GM19467 (cell line): Measurements from ENCODE around the gene TRA2A.
"Not testable (repeated sequence)": the region's sequence is repeated elsewhere in the genome, so short reads cannot be mapped to it uniquely, and the experiment has no call there.

ENCODE experiments used
- ATAC-seq: cut with Tn5 transposase; IDR thresholded peaks from one replicate; pipeline ENCODE4 v1.9.1; 2021; ENCODE audit warnings: mild to moderate bottlenecking, moderate library complexity; ENCODE audit not compliant: unreplicated experiment

TRA2A gene

GRCh38 chr7:23531794-23532489 lies at the start of gene TRA2A:
TRA2A (minus strand) TSS chr7:23531981; CDS start chr7:23531824, 157 bp downstream.
- peak; percentile 94 for ATAC-seq

- ATAC-seq = peak; percentile 75
Measured at GRCh38 chr7:23570592-23571200, 38.9 kb upstream of the TRA2A start.

- ATAC-seq = no peak
Measured at GRCh38 chr7:23558303-23558702, 26.5 kb upstream of the TRA2A start.

- ATAC-seq = no peak
Measured at GRCh38 chr7:23547662-23548061, 15.9 kb upstream of the TRA2A start.

- ATAC-seq = peak; percentile 65
Measured at GRCh38 chr7:23546897-23547572, 15.3 kb upstream of the TRA2A start.

- ATAC-seq = no peak
Measured at GRCh38 chr7:23545493-23545892, 13.7 kb upstream of the TRA2A start.

GRCh38 chr7:23544913-23545354 lies 13.2 kb upstream of the TRA2A start:
- ATAC-seq = peak; percentile 57

- ATAC-seq = no peak
Measured at GRCh38 chr7:23542752-23543151, 11.0 kb upstream of the TRA2A start.

GRCh38 chr7:23539494-23539907 lies 7.7 kb upstream of the TRA2A start:
- peak; percentile 52 for ATAC-seq

GRCh38 chr7:23538301-23538700 lies 6.5 kb upstream of the TRA2A start:
- no peak for ATAC-seq

GRCh38 chr7:23533238-23533604 lies 1.4 kb upstream of the TRA2A start:
- ATAC-seq = no peak

GRCh38 chr7:23532490-23533237 lies 883 bp upstream of the TRA2A start:
- no peak for ATAC-seq

GRCh38 chr7:23531050-23531793 lies 559 bp downstream of the TRA2A start:
- peak; percentile 16 for ATAC-seq

GRCh38 chr7:23530405-23530804 lies 1.4 kb downstream of the TRA2A start:
- no peak for ATAC-seq

- no peak for ATAC-seq
Measured at GRCh38 chr7:23529262-23529859, 2.4 kb downstream of the TRA2A start.

GRCh38 chr7:23525611-23526010 lies 6.2 kb downstream of the TRA2A start:
- not testable (repeated sequence) for ATAC-seq

- ATAC-seq = no peak
Measured at GRCh38 chr7:23524473-23524872, 7.3 kb downstream of the TRA2A start.

GRCh38 chr7:23523486-23524075 lies 8.2 kb downstream of the TRA2A start:
- ATAC-seq = peak; percentile 52

- no peak for ATAC-seq
Measured at GRCh38 chr7:23520582-23520981, 11.2 kb downstream of the TRA2A start.

- no peak for ATAC-seq
Measured at GRCh38 chr7:23514755-23515154, 17.0 kb downstream of the TRA2A start.
